GM19372 (cell line): ENCODE data around the gene CDH13.

Source experiments
- ATAC-seq: cut with Tn5 transposase; IDR thresholded peaks from one replicate; pipeline ENCODE4 v1.9.1; 2021; ENCODE audit warnings: mild to moderate bottlenecking, low read depth, moderate library complexity; ENCODE audit not compliant: unreplicated experiment

CDH13 gene

DNA sequence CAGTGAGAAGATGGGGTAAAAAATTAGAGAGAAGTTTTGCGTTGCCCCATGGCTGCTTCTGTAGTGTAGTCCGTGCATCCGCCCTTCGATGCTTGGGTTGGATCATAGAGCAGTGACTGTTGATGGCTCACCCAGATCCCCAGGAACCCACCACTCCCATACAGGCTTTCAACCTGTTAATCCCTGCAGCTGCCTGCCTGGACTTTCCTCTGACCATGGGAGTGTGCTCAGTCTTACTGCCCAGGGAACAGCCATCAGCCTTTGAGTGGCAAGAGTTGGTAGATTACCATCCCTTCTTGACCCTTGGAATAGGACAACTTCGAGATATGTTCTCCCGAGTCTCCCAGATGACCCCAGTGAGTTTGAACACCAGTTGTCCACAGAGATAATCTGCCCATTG is 881.5 kb downstream of the CDH13 start:
- no peak for ATAC-seq

DNA sequence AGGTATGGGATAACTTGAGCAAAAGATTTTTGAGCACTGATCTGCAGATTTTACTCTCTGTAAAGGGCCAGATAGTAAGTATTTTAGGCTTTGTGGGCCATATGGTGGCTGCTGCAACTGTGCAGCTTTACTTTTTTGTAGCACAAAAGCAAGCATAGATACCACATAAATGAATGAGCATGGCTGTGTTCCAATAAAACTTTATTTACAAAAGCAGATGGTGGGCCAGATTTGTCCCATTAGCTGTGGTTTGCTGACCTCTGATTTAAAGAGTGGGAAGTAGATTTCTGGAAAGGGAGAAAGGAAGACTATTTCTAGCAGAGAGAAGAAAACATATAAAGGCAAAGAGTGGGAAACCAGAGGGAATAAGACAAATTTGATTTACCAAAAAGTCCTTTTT is 882.5 kb downstream of the CDH13 start:
- ATAC-seq, result no peak

DNA sequence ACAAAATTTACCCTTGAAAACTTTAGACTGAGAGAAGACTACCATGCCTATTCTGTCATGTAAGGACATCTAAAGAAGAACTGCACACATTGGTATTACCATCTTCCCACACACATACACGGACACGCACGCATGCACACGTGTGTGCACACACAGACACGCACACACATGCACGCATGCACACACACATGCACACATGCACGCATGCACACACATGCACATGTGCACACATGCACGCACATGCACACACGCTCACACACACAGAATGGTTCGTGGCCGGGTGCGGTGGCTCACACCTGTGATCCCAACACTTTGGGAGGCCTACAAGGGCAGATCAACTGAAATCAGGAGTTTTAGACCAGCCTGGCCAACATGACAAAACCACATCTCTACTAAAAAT is 884.1 kb downstream of the CDH13 start:
- no peak for ATAC-seq

DNA sequence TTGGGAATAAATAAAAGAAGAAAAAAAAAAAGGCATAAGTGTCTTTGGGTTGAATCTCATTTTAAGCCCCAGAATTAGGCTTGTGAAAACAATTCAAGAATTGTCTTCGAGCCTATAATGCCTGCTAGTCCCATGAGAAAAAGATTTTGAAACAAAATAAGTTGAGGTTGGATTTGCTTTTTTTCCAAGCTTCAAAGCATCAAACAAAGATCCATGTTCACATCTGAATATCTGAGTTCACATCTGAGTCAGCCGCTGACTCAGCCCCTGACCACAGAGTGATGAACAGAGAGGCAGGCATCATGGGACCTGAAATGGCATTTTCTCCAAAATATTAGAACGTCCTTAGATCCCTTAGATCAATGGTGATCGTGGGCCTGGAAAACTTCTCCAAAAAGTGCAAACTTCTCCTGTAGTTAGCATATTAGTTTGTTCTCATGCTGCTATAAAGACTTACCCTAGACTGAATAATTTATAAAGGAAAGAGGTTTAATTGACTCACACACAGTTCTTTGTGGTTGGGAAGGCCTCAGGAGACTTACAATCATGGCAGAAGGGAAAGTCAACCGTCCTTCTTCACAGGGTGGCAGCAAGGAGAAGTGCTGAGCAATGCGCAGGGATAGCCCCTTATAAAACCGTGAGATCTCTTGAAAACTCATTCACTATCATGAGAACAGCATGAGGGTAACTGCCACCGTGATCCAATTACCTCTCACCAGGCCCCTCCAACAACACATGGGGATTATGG is 886.4 kb downstream of the CDH13 start:
- no peak for ATAC-seq

DNA sequence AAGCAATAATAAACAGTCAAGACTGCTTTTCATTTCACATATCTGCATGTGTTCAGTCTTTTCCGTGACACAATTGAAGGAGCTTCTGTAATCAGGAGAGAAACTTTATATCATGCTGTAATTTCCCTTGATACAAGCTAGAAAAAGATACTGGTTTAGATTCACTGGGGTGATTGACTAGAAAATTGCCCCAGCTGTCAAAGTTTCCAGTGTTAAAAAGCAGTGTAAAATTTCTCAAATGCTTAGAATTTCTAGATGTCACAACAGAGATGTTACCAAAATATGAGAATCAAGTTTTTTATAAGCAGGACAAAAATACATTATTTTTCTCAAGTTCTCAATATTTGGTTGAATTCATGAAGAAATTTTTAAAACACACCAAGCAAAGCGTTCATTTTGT is 888.6 kb downstream of the CDH13 start:
- ATAC-seq, result no peak

- no peak for ATAC-seq
Measured at GRCh38 chr16:83516931-83517330, 890.2 kb downstream of the CDH13 start.

DNA sequence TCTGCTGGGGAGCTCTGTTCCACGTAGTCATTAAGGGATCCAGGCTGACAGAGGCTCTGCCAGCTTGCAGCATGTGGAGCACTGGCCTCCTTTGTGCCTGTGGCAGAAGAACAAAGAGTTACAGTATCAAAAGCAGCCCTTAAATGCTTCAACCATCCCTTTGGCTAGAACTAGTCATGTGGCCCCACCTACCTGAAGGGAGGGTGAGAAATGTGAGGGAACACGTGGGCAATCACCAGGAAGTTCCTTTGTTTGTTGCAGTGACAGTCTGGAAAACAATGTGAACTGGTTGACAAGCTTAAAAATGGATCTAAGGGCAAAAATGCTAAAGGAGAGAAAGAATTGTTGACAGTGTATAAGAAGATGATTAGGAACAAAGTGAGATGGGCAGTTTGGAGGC is 890.6 kb downstream of the CDH13 start:
- no peak for ATAC-seq

DNA sequence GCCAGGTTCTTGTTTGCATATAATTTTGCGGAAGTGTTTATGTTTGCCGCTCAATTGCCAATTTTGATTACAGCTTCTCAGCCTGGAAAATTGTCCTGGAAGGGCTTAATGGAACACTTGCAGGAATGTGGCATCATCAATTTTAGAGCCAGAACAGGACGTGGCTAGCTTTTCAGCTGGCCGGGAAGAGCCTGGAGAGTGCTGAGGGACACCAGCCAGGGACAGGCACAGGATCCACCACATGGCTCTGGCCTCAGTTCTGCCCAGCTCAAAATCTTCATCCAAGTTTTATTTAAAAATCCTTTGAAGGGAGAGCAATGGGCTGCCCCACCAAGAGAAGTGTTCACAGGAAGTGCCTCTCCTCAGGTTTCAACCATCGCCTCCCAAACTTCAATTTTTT is 893.8 kb downstream of the CDH13 start:
- ATAC-seq, result no peak

GRCh38 chr16:83530293-83530692 is 903.5 kb downstream of the CDH13 start:
- no peak for ATAC-seq

DNA sequence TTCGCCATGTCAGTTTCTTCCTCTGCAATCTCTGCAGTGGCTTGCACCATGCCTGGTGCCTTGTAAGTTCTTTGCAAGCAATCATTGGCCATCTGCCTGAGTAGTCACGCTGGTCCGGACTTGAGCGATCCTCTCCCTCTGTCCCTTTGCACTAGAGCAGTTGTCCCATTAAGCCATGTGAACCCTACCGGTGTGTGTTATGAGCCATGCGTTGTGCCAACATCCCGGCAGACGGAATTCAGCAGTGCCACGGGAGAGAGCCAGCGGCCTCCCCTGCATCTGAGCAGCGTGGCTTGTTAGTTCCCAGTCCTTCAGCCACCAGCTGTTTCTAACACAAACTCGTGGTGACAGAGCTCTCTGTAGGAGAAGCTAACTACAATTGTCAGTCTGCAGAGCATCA is 905.9 kb downstream of the CDH13 start:
- no peak for ATAC-seq

DNA sequence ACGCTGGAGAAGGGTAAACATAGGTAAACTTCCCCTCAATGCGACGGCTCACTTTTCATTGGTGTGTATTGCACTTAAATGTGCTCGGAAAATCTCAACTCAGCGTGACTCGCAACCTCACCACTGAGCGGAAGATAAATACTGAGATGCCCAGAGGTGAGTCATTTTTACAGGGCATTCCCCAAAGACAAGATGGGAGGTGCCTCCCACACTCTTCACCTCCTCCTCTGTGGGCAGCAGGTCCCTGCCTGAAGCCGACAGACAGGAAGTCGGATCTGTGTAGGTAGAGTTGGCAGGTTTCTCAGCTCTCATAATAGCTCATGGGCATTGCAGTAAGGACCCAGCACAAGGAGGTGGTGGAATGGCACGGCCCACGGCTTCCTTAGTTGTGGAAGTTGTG is 906.4 kb downstream of the CDH13 start:
- ATAC-seq, result no peak

DNA sequence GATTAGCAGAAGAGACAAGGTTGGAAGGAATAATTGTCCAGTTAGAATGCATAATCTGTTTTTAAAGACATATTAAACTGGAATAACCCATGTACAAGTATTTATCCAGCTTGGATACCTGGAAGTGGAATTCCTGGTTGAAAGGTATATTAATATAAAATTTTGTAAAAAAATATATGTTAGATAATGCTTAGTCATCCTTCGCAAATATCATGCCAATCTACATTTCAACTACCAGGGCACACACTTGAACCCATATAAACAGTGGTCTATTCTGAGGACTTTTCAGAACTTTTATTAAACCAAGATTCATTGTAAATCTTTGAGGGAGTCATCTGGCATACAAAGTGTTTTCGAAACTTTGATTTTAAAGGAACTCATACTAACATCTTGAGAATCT is 911.9 kb downstream of the CDH13 start:
- no peak for ATAC-seq

DNA sequence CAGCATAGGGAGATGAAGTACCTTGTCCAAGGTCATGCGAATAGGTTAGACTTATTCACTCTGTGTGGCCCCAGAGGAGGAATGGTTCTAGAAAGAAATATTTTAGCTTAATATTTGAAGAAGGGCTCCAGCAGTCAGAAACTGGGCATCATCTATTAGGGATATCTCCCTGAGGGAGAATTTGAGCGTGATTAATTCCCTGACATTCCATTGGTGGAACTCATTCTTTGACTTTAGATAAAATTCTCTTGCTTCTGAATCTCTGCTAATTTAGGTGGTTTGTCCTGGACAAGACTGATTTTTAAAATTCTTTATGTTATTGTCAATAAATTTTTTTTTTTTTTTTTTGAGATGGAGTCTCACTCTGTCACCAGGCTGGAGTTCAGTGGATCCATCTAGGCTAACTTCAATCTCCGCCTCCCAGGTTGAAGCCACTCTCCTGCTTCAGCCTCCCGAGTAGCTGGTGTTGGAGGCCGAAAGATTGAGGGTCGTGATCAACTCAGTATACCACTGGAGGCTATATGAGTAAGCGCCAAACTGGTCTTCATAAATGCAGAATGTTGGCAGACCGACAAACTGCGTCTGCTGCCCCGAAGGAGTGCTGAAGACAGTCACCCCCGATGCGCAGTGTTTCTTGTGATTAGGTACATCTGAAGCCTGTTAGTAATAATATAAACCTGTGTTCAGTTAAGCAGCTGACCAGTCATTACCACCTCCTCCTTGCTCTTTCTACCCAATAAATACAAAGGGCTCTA is 913.1 kb downstream of the CDH13 start:
- no peak for ATAC-seq

GRCh38 chr16:83541231-83541630 is 914.5 kb downstream of the CDH13 start:
- ATAC-seq, result no peak

- ATAC-seq, result no peak
Measured at GRCh38 chr16:83542491-83542890, 915.7 kb downstream of the CDH13 start.

GRCh38 chr16:83549316-83550182 is 922.8 kb downstream of the CDH13 start:
- no peak for ATAC-seq

DNA sequence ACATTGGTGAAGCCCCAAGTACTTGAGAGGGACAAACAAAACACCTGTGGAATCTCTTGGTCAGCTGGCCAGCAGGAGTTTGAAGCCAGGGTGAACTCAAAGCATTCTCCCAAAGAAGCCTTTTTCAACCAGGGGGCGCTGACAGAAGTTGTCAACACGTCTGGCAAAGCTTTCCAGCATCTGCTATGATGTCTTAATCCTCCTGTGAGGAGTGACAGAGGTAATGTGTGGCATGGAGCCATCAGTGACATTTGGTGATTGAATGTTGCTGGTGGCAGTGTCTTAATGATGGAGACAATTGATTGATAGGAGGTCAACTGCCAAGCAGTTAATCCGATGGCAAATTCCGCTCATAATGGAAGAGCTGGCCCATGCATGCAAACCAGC is 923.4 kb downstream of the CDH13 start:
- no peak for ATAC-seq

DNA sequence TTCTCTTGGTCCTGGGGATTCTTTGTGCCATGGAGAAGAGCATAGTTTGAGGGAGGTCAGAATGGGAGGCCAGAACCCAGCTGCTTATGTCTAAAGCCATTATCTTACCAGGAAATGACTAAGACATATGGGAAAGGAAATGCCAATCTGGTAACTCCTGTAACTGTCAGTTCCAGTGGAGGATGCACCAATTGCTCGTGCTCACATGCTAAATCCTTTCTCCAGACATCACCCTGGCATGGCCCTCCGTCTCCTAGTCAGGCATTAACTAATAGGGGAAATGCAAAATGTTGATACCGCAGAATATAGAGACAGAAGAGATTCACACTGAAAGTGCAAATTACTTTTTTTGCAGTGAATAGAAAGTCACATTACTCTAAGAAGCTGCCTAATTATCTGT is 925.5 kb downstream of the CDH13 start:
- ATAC-seq, result no peak

DNA sequence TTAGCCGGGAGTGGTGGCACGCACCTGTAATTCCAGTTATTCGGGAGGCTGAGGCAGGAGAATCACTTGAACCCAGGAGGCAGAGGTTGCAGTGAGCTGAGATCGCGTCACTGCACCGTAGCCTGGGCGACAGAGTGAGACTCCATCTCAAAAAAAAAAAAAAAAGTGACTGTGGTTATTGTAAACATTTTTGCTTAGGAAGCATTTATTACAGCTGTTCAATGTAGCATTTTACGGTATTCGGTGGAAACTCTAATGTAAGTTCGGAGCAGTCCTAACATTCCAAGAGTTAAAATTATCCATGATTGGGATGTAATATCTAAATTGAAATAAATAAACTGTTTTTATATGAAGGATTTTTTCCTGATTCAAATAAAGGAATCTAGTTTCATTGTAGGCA is 926.2 kb downstream of the CDH13 start:
- ATAC-seq, result no peak

DNA sequence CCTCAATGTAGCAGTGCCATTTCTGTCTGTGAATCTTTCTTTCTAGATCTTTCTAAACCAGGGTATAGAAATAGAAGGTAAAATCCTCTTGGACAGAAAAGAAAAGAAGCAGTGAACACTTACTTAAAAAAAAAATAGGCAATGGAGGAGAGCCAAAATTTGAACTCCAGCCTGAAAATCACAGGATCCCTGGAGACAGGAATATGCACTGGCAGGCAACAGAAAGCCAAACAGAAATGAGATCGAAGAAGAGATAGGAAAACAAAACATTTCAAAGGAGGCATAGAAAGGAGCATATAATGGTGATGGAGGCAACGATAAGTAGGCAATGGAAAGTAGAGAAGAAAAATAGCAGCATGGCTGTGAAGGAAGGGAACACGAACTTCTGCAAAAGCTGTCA is 927.3 kb downstream of the CDH13 start:
- ATAC-seq, result no peak

DNA sequence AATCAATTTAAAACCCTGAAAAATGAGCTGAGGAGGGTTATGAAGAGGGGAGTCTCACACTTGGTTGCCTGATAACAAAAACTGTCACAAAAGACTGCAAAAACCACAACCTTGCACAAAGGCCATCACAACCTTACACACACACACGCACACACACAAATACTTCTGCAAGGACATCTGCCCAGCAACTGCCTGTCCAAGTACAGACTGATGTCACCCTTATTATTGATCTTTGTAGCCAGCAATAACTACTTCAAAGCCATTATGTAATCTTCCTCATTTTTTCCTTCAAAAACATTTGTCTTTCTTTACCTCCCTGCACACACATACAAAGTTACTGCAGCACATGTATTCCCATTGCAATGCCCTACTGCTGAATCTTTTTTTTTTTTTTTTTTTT is 927.8 kb downstream of the CDH13 start:
- ATAC-seq, result no peak
